ENCODE measurements around the gene SNX27.
A peak's percentile ranks its signal among the peaks of the same experiment; 100 is the strongest.

The SNX27 gene

GRCh38 chr1:151619489-151620093 is 7.7 kb downstream of the SNX27 start:
- Histone ChIP-seq H3K36me3 (no peaks in the 10 kb centered on the region), H3K4me3 (ENCODE audit: low read depth in 1 of 2, low read length in 1 of 2) (peak overlapping the region in 1 of 2 experiments; percentile 5), H3K4me1 (ENCODE audit: control insufficient read depth in 1 of 2, insufficient read depth in 1 of 2, low read depth in 1 of 2, low read length in 1 of 2) (peaks cover 50 to 59% of the 10 kb centered on the region in 2 experiments), H3K27ac (peak overlapping the region; percentile 74), H3K9me3 (no peaks in the 10 kb centered on the region), H3K27me3 (no peaks in the 10 kb centered on the region)
- TF ChIP-seq, protein P1, sequence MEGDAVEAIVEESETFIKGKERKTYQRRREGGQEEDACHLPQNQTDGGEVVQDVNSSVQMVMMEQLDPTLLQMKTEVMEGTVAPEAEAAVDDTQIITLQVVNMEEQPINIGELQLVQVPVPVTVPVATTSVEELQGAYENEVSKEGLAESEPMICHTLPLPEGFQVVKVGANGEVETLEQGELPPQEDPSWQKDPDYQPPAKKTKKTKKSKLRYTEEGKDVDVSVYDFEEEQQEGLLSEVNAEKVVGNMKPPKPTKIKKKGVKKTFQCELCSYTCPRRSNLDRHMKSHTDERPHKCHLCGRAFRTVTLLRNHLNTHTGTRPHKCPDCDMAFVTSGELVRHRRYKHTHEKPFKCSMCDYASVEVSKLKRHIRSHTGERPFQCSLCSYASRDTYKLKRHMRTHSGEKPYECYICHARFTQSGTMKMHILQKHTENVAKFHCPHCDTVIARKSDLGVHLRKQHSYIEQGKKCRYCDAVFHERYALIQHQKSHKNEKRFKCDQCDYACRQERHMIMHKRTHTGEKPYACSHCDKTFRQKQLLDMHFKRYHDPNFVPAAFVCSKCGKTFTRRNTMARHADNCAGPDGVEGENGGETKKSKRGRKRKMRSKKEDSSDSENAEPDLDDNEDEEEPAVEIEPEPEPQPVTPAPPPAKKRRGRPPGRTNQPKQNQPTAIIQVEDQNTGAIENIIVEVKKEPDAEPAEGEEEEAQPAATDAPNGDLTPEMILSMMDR (IDR thresholded peaks at IDR 0.05) = no peak

DNA sequence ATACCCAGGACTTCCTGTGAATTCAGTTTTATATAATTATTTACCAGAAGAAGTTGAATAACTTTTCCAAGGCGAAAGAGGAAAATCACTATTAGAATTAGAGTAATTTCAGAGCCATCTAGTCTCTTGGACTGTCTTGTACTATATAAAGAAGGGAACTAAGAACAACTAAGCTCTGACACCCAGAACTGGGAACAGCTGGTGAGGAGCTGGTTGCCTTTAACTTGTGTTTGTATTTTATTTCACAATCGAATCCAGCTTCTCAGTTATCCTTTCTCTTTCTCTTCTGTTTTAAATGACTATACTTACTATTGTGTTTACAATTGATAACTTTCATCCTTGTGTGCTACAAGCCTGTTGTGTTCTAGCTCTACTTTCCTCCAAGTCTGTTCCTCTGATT is 8.4 kb downstream of the SNX27 start:
- peak overlapping the region in 1 of 2 experiments; percentile 28 for H3K4me3 ChIP-seq (ENCODE audit: low read depth in 1 of 2, low read length in 1 of 2)
- no peaks in the 10 kb centered on the region for H3K36me3 ChIP-seq
- H3K9me3 ChIP-seq = no peaks in the 10 kb centered on the region
- peak overlapping the region; percentile 74 for H3K27ac ChIP-seq
- no peaks in the 10 kb centered on the region for H3K27me3 ChIP-seq
- H3K4me1 ChIP-seq (ENCODE audit: control insufficient read depth in 1 of 2, insufficient read depth in 1 of 2, low read depth in 1 of 2, low read length in 1 of 2) = peaks cover 43 to 52% of the 10 kb centered on the region in 2 experiments
- TF ChIP-seq, protein P1 (IDR thresholded peaks at IDR 0.05) = no peak

DNA sequence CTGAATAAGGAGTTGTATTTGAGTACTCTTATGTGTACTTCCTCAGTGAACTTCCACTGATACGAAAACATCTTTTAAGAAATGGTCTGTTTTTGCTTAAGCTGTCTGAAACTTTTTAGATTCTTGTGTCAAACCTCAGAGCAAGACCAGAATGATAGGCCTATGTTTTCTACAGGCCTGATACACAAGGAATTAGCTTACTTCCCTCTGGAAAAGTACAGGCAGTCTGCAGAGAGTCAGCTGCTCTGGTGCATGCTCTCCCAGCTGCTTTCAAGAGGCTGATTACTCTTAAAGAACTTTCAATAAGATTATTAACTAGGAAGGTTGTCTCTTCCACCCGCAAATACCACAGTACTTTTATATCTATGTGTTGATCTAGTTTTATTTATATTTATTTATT is 9.5 kb downstream of the SNX27 start:
- H3K4me3 ChIP-seq (ENCODE audit: low read depth in 1 of 2, low read length in 1 of 2) = peak overlapping the region in 1 of 2 experiments; percentile 28
- H3K4me1 ChIP-seq (ENCODE audit: control insufficient read depth in 1 of 2, insufficient read depth in 1 of 2, low read depth in 1 of 2, low read length in 1 of 2) = peaks cover 33 to 42% of the 10 kb centered on the region in 2 experiments
- H3K9me3 ChIP-seq = no peaks in the 10 kb centered on the region
- H3K27me3 ChIP-seq = no peaks in the 10 kb centered on the region
- H3K27ac ChIP-seq = peak overlapping the region; percentile 74
- H3K36me3 ChIP-seq = no peaks in the 10 kb centered on the region
- TF ChIP-seq, protein P1 (IDR thresholded peaks at IDR 0.05) = no peak

DNA sequence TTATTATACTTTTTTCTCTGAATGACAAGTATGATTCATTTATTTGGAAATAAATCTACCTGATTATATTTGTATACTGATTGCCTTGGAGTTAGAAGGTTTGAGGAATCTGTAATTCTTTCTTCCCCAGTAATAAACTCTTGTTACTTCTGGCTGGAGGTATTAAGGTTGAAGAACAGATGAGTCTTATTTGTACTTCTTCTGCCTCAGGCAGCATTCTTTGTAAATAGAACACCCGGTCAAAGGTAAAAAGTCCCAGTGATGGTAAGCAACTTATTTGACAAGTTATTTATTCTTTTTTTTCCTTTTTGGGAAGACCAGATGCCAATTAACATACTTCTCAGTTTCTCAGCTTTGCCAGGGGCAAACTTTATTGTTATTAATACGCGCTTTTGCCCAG is 12.9 kb downstream of the SNX27 start:
- H3K4me3 ChIP-seq (ENCODE audit: low read depth in 1 of 2, low read length in 1 of 2) = no peak overlapping the region
- no peaks in the 10 kb centered on the region for H3K9me3 ChIP-seq
- no peak overlapping the region for H3K27ac ChIP-seq
- peaks cover 6% of the 10 kb centered on the region for H3K36me3 ChIP-seq
- H3K4me1 ChIP-seq (ENCODE audit: control insufficient read depth in 1 of 2, insufficient read depth in 1 of 2, low read depth in 1 of 2, low read length in 1 of 2) = peaks cover 17 to 18% of the 10 kb centered on the region in 2 experiments
- no peaks in the 10 kb centered on the region for H3K27me3 ChIP-seq
- TF ChIP-seq, protein P1 (IDR thresholded peaks at IDR 0.05) = no peak

- H3K9me3 ChIP-seq = no peaks in the 10 kb centered on the region
- H3K36me3 ChIP-seq = peaks cover 6% of the 10 kb centered on the region
- TF ChIP-seq, protein P1 (IDR thresholded peaks at IDR 0.05) = no peak
- H3K4me1 ChIP-seq (ENCODE audit: control insufficient read depth in 1 of 2, insufficient read depth in 1 of 2, low read depth in 1 of 2, low read length in 1 of 2) = no peaks in the 10 kb centered on the region
- H3K4me3 ChIP-seq (ENCODE audit: low read depth in 1 of 2, low read length in 1 of 2) = no peak overlapping the region
- no peaks in the 10 kb centered on the region for H3K27me3 ChIP-seq
- H3K27ac ChIP-seq = peak overlapping the region; percentile 11
These were observed 15.0 kb downstream of the SNX27 start for GRCh38 chr1:151626740-151627334.

Measured in neutrophil (primary cell).